Stomach (tissue), 4 donors: Measurements from ENCODE around the gene FBXO44.

Experiments used
- EP300 ChIP-seq: sonication (generic); formaldehyde crosslinking; IDR thresholded peaks from one replicate; pipeline ENCODE4 v1.6.1; 2017; ENCODE audit warnings: antibody characterized with exemption
- POLR2A ChIP-seq, 4 donors: fragments of 450-650 bp; IDR thresholded peaks; one replicate each; pipeline ENCODE4 v1.6.1; 2016; ENCODE audit warnings: antibody characterized with exemption in 4 of 4, control low read depth in 2 of 4, mild to moderate bottlenecking in 1 of 4, moderate library complexity in 1 of 4
- POLR2AphosphoS5 ChIP-seq, 3 donors: sonication (generic); formaldehyde crosslinking; IDR thresholded peaks; one replicate each; pipeline ENCODE4 v1.6.1; 2016; ENCODE audit warnings: antibody characterized with exemption in 3 of 3
- TF ChIP-seq, protein P1 (sequence below), 7 experiments: fragments of 450-650 bp in 4 of 7; fragments of 200-600 bp in 3 of 7; sonication (generic) in 3 of 7; IDR thresholded peaks; one replicate each; pipeline ENCODE4 v1.5.1; 2016 to 2019; ENCODE audit warnings: antibody characterized with exemption in 7 of 7, control low read depth in 2 of 7, mild to moderate bottlenecking in 1 of 7

DNA sequence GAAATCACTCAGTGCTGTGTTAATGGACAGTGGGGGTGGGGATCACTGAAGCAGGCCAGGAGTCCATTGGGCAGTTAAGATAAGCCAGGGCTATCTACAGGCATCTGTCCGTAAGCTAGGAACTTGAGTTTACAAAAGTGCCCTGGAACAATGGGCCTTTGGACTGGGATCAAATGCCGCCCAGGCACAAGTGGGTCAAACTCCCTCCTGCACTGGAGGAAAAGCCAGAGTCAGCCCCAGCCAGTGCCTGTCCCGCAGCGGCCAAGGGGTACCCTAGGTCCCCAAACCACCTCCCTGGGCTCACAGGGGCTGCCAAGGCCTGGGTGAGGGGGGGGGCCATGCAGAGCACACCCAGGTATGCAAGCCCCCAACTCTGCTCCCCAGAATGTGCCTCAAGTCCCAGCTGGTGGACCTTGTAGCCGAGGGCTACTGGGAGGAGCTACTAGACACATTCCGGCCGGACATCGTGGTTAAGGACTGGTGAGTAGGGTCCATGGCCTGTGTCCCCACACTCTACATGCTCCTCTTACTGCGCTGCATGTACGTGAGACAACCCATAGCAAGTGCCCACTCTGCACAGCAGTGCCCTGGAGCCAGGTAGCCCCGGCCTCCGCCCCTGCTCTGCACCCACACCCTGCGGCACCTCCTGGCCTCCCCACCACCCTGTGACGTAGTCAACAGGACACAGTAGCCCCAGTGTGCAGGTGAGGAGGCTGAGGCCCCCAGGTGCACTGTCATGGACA lies 17.0 kb downstream of the FBXO44 start:
- TF ChIP-seq POLR2A (IDR thresholded peaks at IDR 0.05) (no peak), EP300 (no peak), POLR2AphosphoS5 (IDR thresholded peaks at IDR 0.05) (peak in 2 of 3 donors; percentile 48 to 74)
- TF ChIP-seq, protein P1, sequence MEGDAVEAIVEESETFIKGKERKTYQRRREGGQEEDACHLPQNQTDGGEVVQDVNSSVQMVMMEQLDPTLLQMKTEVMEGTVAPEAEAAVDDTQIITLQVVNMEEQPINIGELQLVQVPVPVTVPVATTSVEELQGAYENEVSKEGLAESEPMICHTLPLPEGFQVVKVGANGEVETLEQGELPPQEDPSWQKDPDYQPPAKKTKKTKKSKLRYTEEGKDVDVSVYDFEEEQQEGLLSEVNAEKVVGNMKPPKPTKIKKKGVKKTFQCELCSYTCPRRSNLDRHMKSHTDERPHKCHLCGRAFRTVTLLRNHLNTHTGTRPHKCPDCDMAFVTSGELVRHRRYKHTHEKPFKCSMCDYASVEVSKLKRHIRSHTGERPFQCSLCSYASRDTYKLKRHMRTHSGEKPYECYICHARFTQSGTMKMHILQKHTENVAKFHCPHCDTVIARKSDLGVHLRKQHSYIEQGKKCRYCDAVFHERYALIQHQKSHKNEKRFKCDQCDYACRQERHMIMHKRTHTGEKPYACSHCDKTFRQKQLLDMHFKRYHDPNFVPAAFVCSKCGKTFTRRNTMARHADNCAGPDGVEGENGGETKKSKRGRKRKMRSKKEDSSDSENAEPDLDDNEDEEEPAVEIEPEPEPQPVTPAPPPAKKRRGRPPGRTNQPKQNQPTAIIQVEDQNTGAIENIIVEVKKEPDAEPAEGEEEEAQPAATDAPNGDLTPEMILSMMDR (IDR thresholded peaks at IDR 0.05): no peak
